ENCODE measurements around the gene TSPAN32. TPM values are rescaled to one million over a fixed set of nuclear protein-coding genes. Genes with fewer than 3 reads are reported as not detected.
A peak's percentile ranks its signal among the peaks of the same experiment; 100 is the strongest.

Gene TSPAN32
- total RNA-seq, 2 donors from 2014 or later: 0.40 to 0.62 TPM

DNA sequence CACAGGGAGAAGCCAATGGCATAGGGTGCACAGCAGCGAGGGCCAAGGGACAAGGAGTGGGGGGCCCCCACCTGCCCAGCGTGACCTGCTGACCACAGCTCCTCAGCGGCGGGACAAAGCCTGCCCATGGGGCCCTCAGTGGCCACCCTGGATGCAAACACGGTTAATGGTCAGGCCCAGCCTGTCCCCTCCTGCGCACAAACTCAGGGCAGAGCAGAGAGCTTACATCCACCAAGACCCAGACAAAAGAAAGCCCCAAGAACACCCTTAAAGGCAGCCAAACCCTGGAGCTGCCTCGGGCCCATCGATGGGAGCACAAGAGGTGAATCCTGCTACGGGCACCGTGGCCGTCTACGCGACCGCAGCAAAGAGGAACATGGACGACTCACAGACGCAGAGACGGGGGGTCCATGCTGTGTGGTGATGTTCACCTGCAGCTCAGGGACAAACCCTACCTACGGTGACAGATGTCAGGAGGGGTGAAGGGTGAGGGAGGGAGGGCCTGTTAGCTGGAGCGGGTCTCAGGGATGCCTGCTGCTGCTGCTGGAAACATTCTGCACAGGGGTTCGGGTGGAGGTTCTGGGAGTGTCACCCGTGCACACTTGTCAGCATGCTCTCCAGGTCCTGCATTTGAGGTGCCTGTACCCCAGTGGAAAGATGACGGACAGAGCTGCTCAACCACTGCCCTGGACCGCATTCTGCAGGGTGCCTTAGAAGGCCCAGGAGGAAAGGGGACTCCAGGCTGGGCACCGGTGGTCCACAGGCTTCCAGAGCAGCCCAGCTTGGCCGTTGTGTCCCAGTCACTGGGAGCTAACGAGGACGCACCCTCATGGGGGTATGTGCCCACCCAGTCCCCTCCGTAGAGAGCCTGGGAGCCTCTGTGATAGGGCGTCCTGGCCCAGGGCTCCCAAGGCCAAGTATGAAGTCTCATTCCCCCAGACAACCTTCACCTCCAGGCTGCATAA is 43.0 kb upstream of the TSPAN32 start:
- peak; percentile 13 for DNase-seq
- no peaks in the 10 kb centered on the region for H3K9me3 ChIP-seq
- H3K27me3 ChIP-seq: no peaks in the 10 kb centered on the region
- no peak overlapping the region for H3K9ac ChIP-seq (ENCODE audit: low read depth in 2 of 2, low read length in 2 of 2)
- TF ChIP-seq, protein P1, sequence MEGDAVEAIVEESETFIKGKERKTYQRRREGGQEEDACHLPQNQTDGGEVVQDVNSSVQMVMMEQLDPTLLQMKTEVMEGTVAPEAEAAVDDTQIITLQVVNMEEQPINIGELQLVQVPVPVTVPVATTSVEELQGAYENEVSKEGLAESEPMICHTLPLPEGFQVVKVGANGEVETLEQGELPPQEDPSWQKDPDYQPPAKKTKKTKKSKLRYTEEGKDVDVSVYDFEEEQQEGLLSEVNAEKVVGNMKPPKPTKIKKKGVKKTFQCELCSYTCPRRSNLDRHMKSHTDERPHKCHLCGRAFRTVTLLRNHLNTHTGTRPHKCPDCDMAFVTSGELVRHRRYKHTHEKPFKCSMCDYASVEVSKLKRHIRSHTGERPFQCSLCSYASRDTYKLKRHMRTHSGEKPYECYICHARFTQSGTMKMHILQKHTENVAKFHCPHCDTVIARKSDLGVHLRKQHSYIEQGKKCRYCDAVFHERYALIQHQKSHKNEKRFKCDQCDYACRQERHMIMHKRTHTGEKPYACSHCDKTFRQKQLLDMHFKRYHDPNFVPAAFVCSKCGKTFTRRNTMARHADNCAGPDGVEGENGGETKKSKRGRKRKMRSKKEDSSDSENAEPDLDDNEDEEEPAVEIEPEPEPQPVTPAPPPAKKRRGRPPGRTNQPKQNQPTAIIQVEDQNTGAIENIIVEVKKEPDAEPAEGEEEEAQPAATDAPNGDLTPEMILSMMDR (IDR thresholded peaks at IDR 0.05): no peak
- H3K4me1 ChIP-seq: no peaks in the 10 kb centered on the region
- H3K36me3 ChIP-seq: no peaks in the 10 kb centered on the region
- intact Hi-C loops (cut with DNase I): no loop called here
- H3K4me3 ChIP-seq: no peak overlapping the region
- H3K27ac ChIP-seq: no peak overlapping the region

DNA sequence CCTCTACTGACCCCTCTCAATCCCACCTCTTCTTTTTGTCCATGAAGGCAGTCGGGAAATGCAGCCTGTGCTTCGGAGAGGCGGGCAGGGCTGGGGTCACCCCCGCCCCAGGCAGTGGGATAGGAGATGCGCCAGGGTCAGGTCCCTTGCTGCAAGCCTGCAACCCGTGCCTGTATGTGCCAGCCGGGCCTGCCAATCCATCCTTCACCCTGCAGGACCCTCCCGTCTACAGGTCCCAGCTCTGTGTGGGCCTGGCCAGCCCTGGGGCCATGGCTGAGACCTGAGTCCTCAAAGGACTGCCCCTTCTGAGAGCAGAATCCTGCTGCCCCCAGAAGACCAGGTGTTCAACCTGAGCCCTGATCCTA is 42.4 kb upstream of the TSPAN32 start:
- Histone ChIP-seq H3K27ac (no peak overlapping the region), H3K9ac (ENCODE audit: low read depth in 2 of 2, low read length in 2 of 2) (no peak overlapping the region), H3K4me3 (no peak overlapping the region), H3K27me3 (no peaks in the 10 kb centered on the region), H3K9me3 (no peaks in the 10 kb centered on the region), H3K4me1 (no peaks in the 10 kb centered on the region), H3K36me3 (no peaks in the 10 kb centered on the region)
- TF ChIP-seq, protein P1 (IDR thresholded peaks at IDR 0.05): no peak
- peak; percentile 16 for DNase-seq
- intact Hi-C loops (cut with DNase I): no loop called here

DNA sequence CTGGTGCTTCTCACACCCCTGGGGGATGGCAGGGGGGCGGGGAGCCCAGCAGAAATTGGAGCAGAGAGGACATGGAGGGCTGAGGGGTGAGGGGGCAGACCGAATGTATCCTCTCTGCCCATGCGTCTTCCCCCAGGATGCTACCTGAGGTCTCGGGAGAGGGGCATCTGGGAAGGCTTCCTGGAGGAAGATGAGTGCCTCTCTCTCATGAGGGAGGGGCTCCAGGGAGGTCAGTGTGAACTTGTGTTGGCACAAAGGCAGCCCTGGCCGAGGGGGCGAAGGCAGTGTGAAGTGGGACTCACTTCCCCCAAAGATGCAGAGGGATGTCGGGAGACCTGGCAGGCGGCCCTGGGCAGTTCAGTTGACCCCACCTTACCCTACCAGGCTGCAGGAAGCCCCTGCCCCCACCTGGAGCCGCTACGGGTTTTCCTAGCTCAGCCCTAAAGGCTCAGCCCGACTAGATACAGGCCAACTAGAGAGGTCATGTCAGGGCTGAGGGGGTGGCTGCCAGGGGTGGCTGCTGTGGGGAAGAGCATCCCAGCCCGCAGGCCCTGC is 41.8 kb upstream of the TSPAN32 start:
- no peak overlapping the region for H3K4me3 ChIP-seq
- H3K36me3 ChIP-seq: no peaks in the 10 kb centered on the region
- no peaks in the 10 kb centered on the region for H3K9me3 ChIP-seq
- no peaks in the 10 kb centered on the region for H3K27me3 ChIP-seq
- DNase-seq: peak; percentile 13
- H3K9ac ChIP-seq (ENCODE audit: low read depth in 2 of 2, low read length in 2 of 2): no peak overlapping the region
- H3K4me1 ChIP-seq: no peaks in the 10 kb centered on the region
- TF ChIP-seq, protein P1 (IDR thresholded peaks at IDR 0.05): no peak
- no peak overlapping the region for H3K27ac ChIP-seq
- intact Hi-C loops (cut with DNase I): no loop called here

DNA sequence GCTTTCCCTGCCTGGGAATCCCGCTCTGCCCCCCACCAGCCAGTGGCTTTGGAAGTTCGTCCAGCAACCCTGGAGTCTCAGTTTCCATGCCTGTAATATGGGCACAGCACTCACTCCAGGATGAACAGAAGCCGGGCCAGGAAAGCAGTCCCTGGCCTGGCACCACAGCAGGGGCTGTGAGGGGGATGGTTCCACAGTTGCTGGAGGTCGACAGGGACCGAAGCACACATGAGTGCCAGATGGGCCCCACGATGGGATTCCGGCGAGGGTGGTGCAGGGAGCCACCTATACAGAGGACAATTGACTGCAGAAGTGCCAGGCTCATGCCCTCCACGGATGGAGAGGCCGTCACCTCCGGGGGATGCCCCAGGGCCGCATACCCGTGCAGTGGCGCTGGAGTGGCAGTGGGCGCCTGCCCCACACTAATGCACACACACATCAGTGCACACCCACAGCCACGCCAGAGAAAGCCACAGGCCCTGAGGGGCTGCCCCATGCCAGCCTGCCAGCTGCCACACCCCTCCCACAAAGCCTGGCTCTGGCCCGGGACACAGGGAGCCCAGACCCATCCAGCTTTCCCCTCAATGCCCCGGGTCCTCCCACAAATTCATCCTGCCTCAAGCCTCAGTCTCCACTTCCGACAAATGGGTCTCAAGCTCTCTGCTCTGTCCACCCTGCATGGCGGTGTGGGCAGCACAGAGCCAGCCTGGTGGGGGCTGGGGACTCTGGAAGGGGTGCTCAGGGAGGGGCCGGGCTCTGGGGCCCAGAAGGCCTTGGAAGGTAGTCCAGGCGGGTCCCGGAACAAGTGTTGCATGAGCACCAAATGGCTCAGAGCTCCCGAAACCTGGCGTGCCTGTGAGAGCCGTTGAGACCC is 41.1 kb upstream of the TSPAN32 start:
- H3K9me3 ChIP-seq: no peaks in the 10 kb centered on the region
- intact Hi-C loops (cut with DNase I): no loop called here
- H3K4me3 ChIP-seq: no peak overlapping the region
- TF ChIP-seq, protein P1 (IDR thresholded peaks at IDR 0.05): no peak
- DNase-seq: peak; percentile 14
- H3K36me3 ChIP-seq: no peaks in the 10 kb centered on the region
- no peaks in the 10 kb centered on the region for H3K27me3 ChIP-seq
- no peak overlapping the region for H3K9ac ChIP-seq (ENCODE audit: low read depth in 2 of 2, low read length in 2 of 2)
- no peaks in the 10 kb centered on the region for H3K4me1 ChIP-seq
- H3K27ac ChIP-seq: no peak overlapping the region
